Prostate gland (tissue), 2 donors: ENCODE data around the gene TOM1L2. TPM values are rescaled to one million over a fixed set of nuclear protein-coding genes. Genes with fewer than 3 reads are reported as not detected.
A peak's percentile ranks its signal among the peaks of the same experiment; 100 is the strongest.

ENCODE experiments used
- DNase-seq: peaks from one replicate; pipeline ENCODE4 v3.0.0-alpha.2; 2019; ENCODE audit warnings: low spot score
- H3K27ac ChIP-seq, 2 donors: fragments of 200-600 bp; sonication (generic); 2 replicates each; pipeline ENCODE4 v1.5.1; 2017 to 2019
- H3K27me3 ChIP-seq: fragments of 200-600 bp; sonication (generic); replicated peaks from 2 replicates; pipeline ENCODE4 v1.5.1; 2019; ENCODE audit not compliant: insufficient read depth
- H3K36me3 ChIP-seq, 2 donors: fragments of 200-600 bp; sonication (generic); 1 replicate in 1 of 2; 2 replicates in 1 of 2; pipeline versions ENCODE4 v1.5.1 to v1.8.1; 2017 to 2019
- H3K4me1 ChIP-seq: fragments of 200-600 bp; sonication (generic); replicated peaks from 2 replicates; pipeline ENCODE4 v1.5.1; 2019
- H3K4me3 ChIP-seq, 2 donors: fragments of 200-600 bp; sonication (generic); 2 replicates each; pipeline ENCODE4 v1.5.1; 2017 to 2019
- H3K9me3 ChIP-seq: fragments of 200-600 bp; sonication (generic); 2 replicates; pipeline ENCODE4 v1.5.1; 2017
- CTCF ChIP-seq, 4 experiments: fragments of 200-600 bp in 2 of 4; fragments of 450-650 bp in 2 of 4; sonication (generic) in 2 of 4; IDR thresholded peaks; 1 replicate in 3 of 4; 2 replicates in 1 of 4; pipeline ENCODE4 v1.5.1; 2016 to 2019; ENCODE audit warnings: antibody characterized with exemption in 4 of 4, mild to moderate bottlenecking in 2 of 4, moderate library complexity in 2 of 4
- POLR2A ChIP-seq: fragments of 450-650 bp; IDR thresholded peaks from one replicate; pipeline ENCODE4 v1.6.1; 2016; ENCODE audit warnings: antibody characterized with exemption, mild to moderate bottlenecking
- POLR2AphosphoS5 ChIP-seq: sonication (generic); formaldehyde crosslinking; IDR thresholded peaks from one replicate; pipeline ENCODE4 v1.6.1; 2017; ENCODE audit warnings: antibody characterized with exemption
- whole genome bisulfite sequencing: methylation state at CpG from one replicate; pipeline ENCODE4 v1.1.5; 2018; 5-methylcytosine and 5-hydroxymethylcytosine counted together
- intact Hi-C: fragments of 100-400 bp; cut with DNase I; formaldehyde crosslinking; loops from one replicate; pipeline ENCODE4 v1.14.2; 2022
- total RNA-seq, 2 donors: library from RNA; depleted of rRNA; stranded (reverse); fragments of >200 nt; gene quantifications; one replicate each; pipeline ENCODE4 v1.1.0, GENCODE V29; 2016

TOM1L2 gene
- total RNA-seq, 2 donors from 2014 or later, result 162 to 185 TPM

GRCh38 chr17:17866897-17867296 lies 105.3 kb downstream of the TOM1L2 start:
- H3K27me3 ChIP-seq, result no peaks in the 10 kb centered on the region
- no peak for DNase-seq
- peaks cover 0 to 4% of the 10 kb centered on the region in 2 donors for H3K36me3 ChIP-seq
- intact Hi-C loops, result no loop called here
- peaks cover 4% of the 10 kb centered on the region for H3K4me1 ChIP-seq
- no peak overlapping the region for H3K27ac ChIP-seq
- 90% methylated on average over 4 of the region's 4 CpGs for WGBS
- no peak overlapping the region for H3K4me3 ChIP-seq
- TF ChIP-seq POLR2AphosphoS5 (no peak), POLR2A (no peak), CTCF (IDR thresholded peaks at IDR 0.05) (no peak)
- H3K9me3 ChIP-seq, result no peaks in the 10 kb centered on the region

DNA sequence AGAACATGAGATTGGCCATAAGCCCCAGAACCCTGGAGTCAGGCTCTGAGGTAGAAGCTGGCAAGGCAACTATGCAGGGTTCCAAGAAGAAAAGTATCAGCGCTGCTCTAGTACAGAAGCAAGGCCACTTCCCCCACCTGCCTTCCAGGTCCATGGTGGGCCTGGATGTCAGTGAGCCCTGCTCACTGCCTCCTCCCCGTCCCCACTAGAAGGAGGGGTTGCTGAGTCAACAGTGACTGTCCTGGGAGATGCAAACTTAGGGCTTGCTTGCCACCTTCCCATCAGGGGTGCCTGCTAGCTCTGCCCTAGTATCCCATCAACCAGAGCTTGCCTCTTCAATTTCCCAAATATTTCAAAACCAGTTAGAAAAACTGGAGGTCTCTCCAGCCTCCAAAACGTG lies 105.8 kb downstream of the TOM1L2 start:
- 58% methylated on average over 3 of the region's 3 CpGs for WGBS
- Histone ChIP-seq H3K27ac (no peak overlapping the region), H3K4me1 (peaks cover 4% of the 10 kb centered on the region), H3K27me3 (no peaks in the 10 kb centered on the region), H3K9me3 (no peaks in the 10 kb centered on the region), H3K4me3 (no peak overlapping the region), H3K36me3 (peaks cover 0 to 4% of the 10 kb centered on the region in 2 donors)
- TF ChIP-seq POLR2A (no peak), POLR2AphosphoS5 (no peak), CTCF (IDR thresholded peaks at IDR 0.05) (no peak)
- intact Hi-C loops, result no loop called here
- no peak for DNase-seq

DNA sequence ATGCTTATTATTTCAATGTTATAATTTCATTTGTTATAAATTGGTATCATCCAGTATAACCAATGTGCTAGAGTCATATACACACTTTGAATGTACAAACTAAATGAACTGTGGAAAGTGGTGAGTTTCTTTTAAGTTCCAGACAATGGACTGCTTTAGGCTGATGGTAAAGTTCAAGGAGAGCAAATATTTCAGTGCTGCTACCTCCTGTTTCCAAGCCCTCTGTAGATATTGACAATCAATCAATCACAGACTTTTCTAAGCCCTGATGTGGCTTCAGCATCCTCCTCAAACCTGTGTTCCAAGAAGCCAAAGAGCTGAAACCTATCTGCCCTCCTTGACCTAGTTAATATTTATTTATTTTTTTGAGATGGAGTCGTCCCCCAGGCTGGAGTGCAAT lies 107.2 kb downstream of the TOM1L2 start:
- Histone ChIP-seq H3K4me1 (peaks cover 4% of the 10 kb centered on the region), H3K27me3 (no peaks in the 10 kb centered on the region), H3K27ac (no peak overlapping the region), H3K9me3 (no peaks in the 10 kb centered on the region), H3K36me3 (peaks cover 0 to 4% of the 10 kb centered on the region in 2 donors), H3K4me3 (no peak overlapping the region)
- intact Hi-C loops, result no loop called here
- DNase-seq, result no peak
- WGBS, result 94% methylated on average over 1 of the region's 1 CpG
- TF ChIP-seq CTCF (IDR thresholded peaks at IDR 0.05), result no peak
- TF ChIP-seq POLR2A, result no peak
- TF ChIP-seq POLR2AphosphoS5, result no peak

DNA sequence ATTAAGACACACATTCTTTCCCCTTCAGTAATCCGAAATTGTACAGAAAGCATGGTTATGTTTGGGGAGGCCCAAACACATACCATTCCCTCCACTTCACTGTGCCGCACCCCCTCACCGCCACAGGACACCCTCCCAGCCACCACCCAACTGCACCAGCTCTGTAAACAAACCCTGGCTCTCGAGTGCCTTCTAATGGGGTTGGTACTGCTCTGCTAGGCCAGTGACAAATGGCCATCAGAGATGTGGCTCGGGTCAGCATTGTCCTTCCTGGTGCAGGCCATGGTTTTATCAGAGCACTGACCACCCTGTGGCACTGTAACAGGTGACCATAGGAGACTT lies 111.5 kb downstream of the TOM1L2 start:
- Histone ChIP-seq H3K9me3 (no peaks in the 10 kb centered on the region), H3K4me1 (peaks cover 4% of the 10 kb centered on the region), H3K4me3 (no peak overlapping the region), H3K36me3 (no peaks in the 10 kb centered on the region), H3K27ac (no peak overlapping the region), H3K27me3 (no peaks in the 10 kb centered on the region)
- intact Hi-C loops, result loop anchor here (1.0 to 2.0 kb wide), 2 partner anchors 48 to 179 kb away; partner anchors contain the start of gene RAI1
- no peak for DNase-seq
- TF ChIP-seq POLR2A, result no peak
- no peak for TF ChIP-seq POLR2AphosphoS5
- no peak for TF ChIP-seq CTCF (IDR thresholded peaks at IDR 0.05)
- 68% methylated on average over 5 of the region's 5 CpGs for WGBS

GRCh38 chr17:17859909-17860765 lies 112.1 kb downstream of the TOM1L2 start:
- DNase-seq, result peak; percentile 72
- Histone ChIP-seq H3K9me3 (no peaks in the 10 kb centered on the region), H3K27ac (peak overlapping the region; percentile 13 to 17), H3K4me1 (peaks cover 4% of the 10 kb centered on the region), H3K27me3 (no peaks in the 10 kb centered on the region), H3K36me3 (no peaks in the 10 kb centered on the region), H3K4me3 (no peak overlapping the region)
- WGBS, result 45% methylated on average over 9 of the region's 9 CpGs
- TF ChIP-seq POLR2AphosphoS5 (peak; percentile 69), CTCF (IDR thresholded peaks at IDR 0.05) (peak; percentile 93 to 99 (median 96)), POLR2A (no peak)
- intact Hi-C loops, result loop anchor here (1.0 to 2.0 kb wide), 2 partner anchors 47 to 179 kb away; partner anchors contain the start of gene RAI1
